T-helper 9 cell (primary cell): ENCODE data around the gene PPP2R5A.
"Not testable (repeated sequence)": the region's sequence is repeated elsewhere in the genome, so short reads cannot be mapped to it uniquely, and the experiment has no call there.

Experiments
- DNase-seq: peaks from one replicate; pipeline ENCODE4 v3.0.0-alpha.2; 2020

The PPP2R5A gene

GRCh38 chr1:212269306-212269705 is 15.9 kb upstream of the PPP2R5A start:
- DNase-seq: no peak

GRCh38 chr1:212270564-212270963 is 14.6 kb upstream of the PPP2R5A start:
- no peak for DNase-seq

GRCh38 chr1:212271234-212271633 is 14.0 kb upstream of the PPP2R5A start:
- DNase-seq: no peak

GRCh38 chr1:212271823-212272485 is 13.3 kb upstream of the PPP2R5A start:
- DNase-seq: no peak

GRCh38 chr1:212281590-212281989 is 3.6 kb upstream of the PPP2R5A start:
- no peak for DNase-seq

GRCh38 chr1:212283741-212284140 is 1.5 kb upstream of the PPP2R5A start:
- DNase-seq: no peak

- DNase-seq: no peak
Measured at GRCh38 chr1:212284332-212284743, 872 bp upstream of the PPP2R5A start.

GRCh38 chr1:212285685-212286555 is 710 bp downstream of the PPP2R5A start:
- DNase-seq: peak; percentile 60

- no peak for DNase-seq
Measured at GRCh38 chr1:212286556-212287131, 1.4 kb downstream of the PPP2R5A start.

- no peak for DNase-seq
Measured at GRCh38 chr1:212287261-212287895, 2.2 kb downstream of the PPP2R5A start.

GRCh38 chr1:212287995-212288394 is 2.8 kb downstream of the PPP2R5A start:
- DNase-seq: not testable (repeated sequence)

GRCh38 chr1:212288615-212289014 is 3.4 kb downstream of the PPP2R5A start:
- DNase-seq: no peak

GRCh38 chr1:212289262-212290077 is 4.3 kb downstream of the PPP2R5A start:
- no peak for DNase-seq

- DNase-seq: no peak
Measured at GRCh38 chr1:212290608-212291007, 5.4 kb downstream of the PPP2R5A start.

GRCh38 chr1:212291505-212292134 is 6.4 kb downstream of the PPP2R5A start:
- no peak for DNase-seq

GRCh38 chr1:212292250-212293105 is 7.3 kb downstream of the PPP2R5A start:
- DNase-seq: no peak

- no peak for DNase-seq
Measured at GRCh38 chr1:212293579-212293978, 8.4 kb downstream of the PPP2R5A start.

GRCh38 chr1:212294983-212295382 is 9.8 kb downstream of the PPP2R5A start:
- no peak for DNase-seq

GRCh38 chr1:212295579-212295978 is 10.4 kb downstream of the PPP2R5A start:
- DNase-seq: no peak

GRCh38 chr1:212297338-212297737 is 12.1 kb downstream of the PPP2R5A start:
- DNase-seq: no peak

- DNase-seq: no peak
Measured at GRCh38 chr1:212301580-212301979, 16.4 kb downstream of the PPP2R5A start.
